DOHH2 (cell line): Measurements from ENCODE around the gene CRIP3.

ENCODE experiments used
- H3F3A ChIP-seq: fragments of 200-600 bp; sonication (generic), shearing (Covaris generic); 2 replicates; pipeline ENCODE4 v1.6.0; 2016; ENCODE audit warnings: antibody characterized with exemption, mild to moderate bottlenecking; ENCODE audit not compliant: control insufficient read depth, insufficient read depth
- H3K27ac ChIP-seq: fragments of 200-600 bp; sonication (generic); 2 replicates; pipeline ENCODE4 v1.5.1; 2014; ENCODE audit warnings: low read depth, mild to moderate bottlenecking, low read length, moderate library complexity
- H3K27me3 ChIP-seq: fragments of 200-600 bp; sonication (generic); 2 replicates; pipeline ENCODE4 v1.6.1; 2014; ENCODE audit warnings: mild to moderate bottlenecking, low read length, mixed read lengths; ENCODE audit not compliant: control insufficient read depth
- H3K36me3 ChIP-seq: fragments of 200-600 bp; sonication (generic); 2 replicates; pipeline ENCODE4 v1.6.1; 2014; ENCODE audit warnings: mild to moderate bottlenecking, low read length, moderate library complexity, mixed read lengths; ENCODE audit not compliant: control insufficient read depth
- H3K4me1 ChIP-seq: fragments of 200-600 bp; sonication (generic); 2 replicates; pipeline ENCODE4 v1.6.1; 2014; ENCODE audit warnings: mild to moderate bottlenecking, low read length, mixed read lengths; ENCODE audit not compliant: control insufficient read depth
- H3K4me2 ChIP-seq: fragments of 200-600 bp; sonication (generic); 2 replicates; pipeline ENCODE4 v1.6.0; 2014; ENCODE audit warnings: mild to moderate bottlenecking, low read length, moderate library complexity
- H3K4me3 ChIP-seq: fragments of 200-600 bp; sonication (generic); 2 replicates; pipeline ENCODE4 v1.5.1; 2014; ENCODE audit warnings: mild to moderate bottlenecking, low read length, mixed read lengths
- H3K79me2 ChIP-seq: fragments of 200-600 bp; sonication (generic); 2 replicates; pipeline ENCODE4 v1.6.1; 2014; ENCODE audit warnings: mild to moderate bottlenecking, low read length, mixed read lengths; ENCODE audit not compliant: control insufficient read depth
- H3K9me2 ChIP-seq: fragments of 200-600 bp; sonication (generic); replicated peaks from 2 replicates; pipeline ENCODE4 v1.6.1; 2014; ENCODE audit warnings: mild to moderate bottlenecking, low read length, mixed read lengths; ENCODE audit not compliant: control insufficient read depth
- H3K9me3 ChIP-seq: fragments of 200-600 bp; sonication (generic); 2 replicates; pipeline ENCODE4 v1.6.1; 2014; ENCODE audit warnings: antibody characterized with exemption, low read length, mixed read lengths; ENCODE audit not compliant: control insufficient read depth, insufficient read depth
- H4K20me1 ChIP-seq: fragments of 200-600 bp; sonication (generic); 2 replicates; pipeline ENCODE4 v1.6.0; 2014; ENCODE audit warnings: low read depth, mild to moderate bottlenecking, antibody characterized with exemption, low read length, moderate library complexity; ENCODE audit not compliant: control insufficient read depth, insufficient read depth
- CTCF ChIP-seq: fragments of 200-600 bp; sonication (generic); IDR thresholded peaks from one replicate; pipeline ENCODE4 v1.5.1; 2014; ENCODE audit warnings: antibody characterized with exemption, mild to moderate bottlenecking, low read depth, low read length; ENCODE audit not compliant: poor library complexity, severe bottlenecking
- EZH2phosphoT487 ChIP-seq: fragments of 200-600 bp; sonication (generic); IDR thresholded peaks from 2 replicates; pipeline ENCODE4 v1.6.1; 2017; ENCODE audit warnings: borderline replicate concordance, mild to moderate bottlenecking, antibody characterized with exemption, low read length, moderate library complexity, mixed read lengths

The CRIP3 gene

GRCh38 chr6:43296780-43297497 lies 11.7 kb downstream of the CRIP3 start:
- H3K79me2 ChIP-seq: no peaks in the 10 kb centered on the region
- no peaks in the 10 kb centered on the region for H3K9me2 ChIP-seq
- H3K4me1 ChIP-seq: peaks cover 3% of the 10 kb centered on the region; the same call in 1 of the 2 replicates
- H4K20me1 ChIP-seq: no peaks in the 10 kb centered on the region
- no peak overlapping the region for H3K4me3 ChIP-seq
- H3K27me3 ChIP-seq: no peaks in the 10 kb centered on the region
- H3K4me2 ChIP-seq: no peak overlapping the region
- H3K27ac ChIP-seq: no peak overlapping the region
- no peaks in the 10 kb centered on the region for H3K9me3 ChIP-seq
- no peaks in the 10 kb centered on the region for H3K36me3 ChIP-seq
- H3F3A ChIP-seq: no peaks in the 10 kb centered on the region
- TF ChIP-seq EZH2phosphoT487 (no peak), CTCF (no peak)

GRCh38 chr6:43295456-43295855 lies 13.2 kb downstream of the CRIP3 start:
- H3K79me2 ChIP-seq: no peaks in the 10 kb centered on the region
- H4K20me1 ChIP-seq: no peaks in the 10 kb centered on the region
- H3K4me2 ChIP-seq: no peak overlapping the region
- H3K4me1 ChIP-seq: peaks cover 3% of the 10 kb centered on the region; the same call in 1 of the 2 replicates
- no peaks in the 10 kb centered on the region for H3K9me2 ChIP-seq
- no peak overlapping the region for H3K27ac ChIP-seq
- H3K9me3 ChIP-seq: no peaks in the 10 kb centered on the region
- no peaks in the 10 kb centered on the region for H3K36me3 ChIP-seq
- no peaks in the 10 kb centered on the region for H3F3A ChIP-seq
- no peak for TF ChIP-seq CTCF
- TF ChIP-seq EZH2phosphoT487: no peak
- H3K27me3 ChIP-seq: no peaks in the 10 kb centered on the region
- H3K4me3 ChIP-seq: no peak overlapping the region

- H3K9me3 ChIP-seq: no peaks in the 10 kb centered on the region
- no peaks in the 10 kb centered on the region for H3K79me2 ChIP-seq
- TF ChIP-seq CTCF: no peak
- TF ChIP-seq EZH2phosphoT487: no peak
- H3K4me2 ChIP-seq: no peak overlapping the region
- no peaks in the 10 kb centered on the region for H3K27me3 ChIP-seq
- H3K9me2 ChIP-seq: no peaks in the 10 kb centered on the region
- H3K36me3 ChIP-seq: no peaks in the 10 kb centered on the region
- H3F3A ChIP-seq: no peaks in the 10 kb centered on the region
- H3K27ac ChIP-seq: no peak overlapping the region
- H4K20me1 ChIP-seq: no peaks in the 10 kb centered on the region
- no peaks in the 10 kb centered on the region for H3K4me1 ChIP-seq
- no peak overlapping the region for H3K4me3 ChIP-seq
Observed at GRCh38 chr6:43294536-43294935, 14.1 kb downstream of the CRIP3 start.
